Dedifferentiated amniotic fluid mesenchymal stem cell (primary cell): ENCODE results near the gene SLC22A1.

Experiments used
- DNase-seq: peaks from one replicate; pipeline ENCODE4 v3.0.0-alpha.2; 2016; ENCODE audit errors: extremely low spot score

Gene SLC22A1

GRCh38 chr6:160170018-160170680 is 48.5 kb downstream of the SLC22A1 start:
- no peak for DNase-seq

DNA sequence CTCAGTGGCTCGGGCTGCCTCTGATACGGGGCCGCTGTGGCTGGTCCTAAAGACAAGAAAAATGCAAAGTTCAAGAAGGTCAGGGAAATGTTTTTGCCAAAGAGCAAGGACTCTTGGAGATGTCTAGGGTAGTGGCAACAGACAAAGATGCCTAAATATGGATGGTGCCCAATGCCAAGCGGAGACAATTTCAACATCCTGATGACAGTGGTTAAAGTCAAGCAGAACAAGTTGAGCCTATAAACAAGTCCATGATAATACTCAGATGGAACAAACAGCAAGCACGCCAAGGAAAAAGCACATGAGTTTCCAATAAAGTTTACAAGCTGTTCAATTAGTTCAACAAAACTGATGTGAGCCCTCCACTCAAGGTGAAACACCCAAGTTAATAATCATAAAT is 51.1 kb downstream of the SLC22A1 start:
- no peak for DNase-seq

DNA sequence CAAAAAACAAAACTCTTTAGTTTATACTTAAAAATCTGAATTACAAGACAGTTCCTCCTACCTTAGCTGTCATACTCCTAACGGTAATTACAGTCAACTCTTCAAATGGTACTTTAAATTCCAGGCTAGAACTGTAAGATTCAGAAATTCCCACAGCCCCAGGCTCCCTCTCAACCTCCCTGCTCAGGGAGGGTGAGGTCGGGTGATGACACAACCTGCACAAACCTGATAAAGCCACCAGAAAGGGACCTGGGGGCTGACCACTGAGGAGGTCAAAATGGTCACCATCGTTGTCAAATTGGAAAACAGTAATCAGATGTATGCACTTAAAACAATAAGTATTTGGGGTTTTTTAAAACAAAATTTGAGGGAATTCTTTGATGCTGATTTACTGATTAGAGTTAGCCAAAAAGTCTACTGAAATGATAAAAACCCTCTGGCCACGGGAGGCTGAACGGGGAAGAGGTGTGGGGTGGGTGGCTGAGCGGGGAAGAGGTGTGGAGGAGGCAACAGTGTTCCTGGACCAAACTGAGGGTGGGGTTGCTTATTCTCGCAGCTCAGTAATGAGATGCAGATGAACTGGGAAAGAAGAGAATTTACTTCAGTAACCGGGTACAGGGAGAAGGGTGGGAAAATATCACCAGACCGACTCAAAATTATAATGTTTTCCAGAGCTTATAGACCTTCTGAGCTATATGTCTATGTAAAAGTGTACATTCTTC is 52.4 kb downstream of the SLC22A1 start:
- DNase-seq = no peak

DNA sequence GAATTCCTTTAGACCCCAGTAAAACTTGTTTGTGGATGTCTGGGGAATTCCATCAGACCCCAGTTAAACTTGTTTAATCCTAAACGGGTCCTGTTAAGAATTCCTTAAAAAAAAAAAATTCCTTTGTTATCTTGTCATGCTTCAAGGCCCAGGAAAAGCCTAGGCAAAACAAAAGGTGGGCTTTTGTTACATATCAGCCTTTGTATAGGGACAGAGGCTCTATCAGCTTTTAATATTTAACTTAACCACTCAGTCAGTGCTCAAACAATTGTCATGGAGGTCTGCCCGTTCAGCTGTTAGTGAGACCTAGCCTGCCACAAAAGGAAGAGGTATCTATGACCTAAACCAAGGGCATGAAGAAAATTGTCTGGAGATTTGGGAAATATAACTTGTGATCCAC is 53.1 kb downstream of the SLC22A1 start:
- DNase-seq = no peak

- peak; percentile 42 for DNase-seq
Observed at GRCh38 chr6:160177220-160177619, 55.6 kb downstream of the SLC22A1 start.

GRCh38 chr6:160178271-160178670 is 56.7 kb downstream of the SLC22A1 start:
- DNase-seq = no peak

GRCh38 chr6:160180706-160181105 is 59.1 kb downstream of the SLC22A1 start:
- DNase-seq = no peak

- no peak for DNase-seq
Observed at GRCh38 chr6:160188773-160189172, 67.2 kb downstream of the SLC22A1 start.

DNA sequence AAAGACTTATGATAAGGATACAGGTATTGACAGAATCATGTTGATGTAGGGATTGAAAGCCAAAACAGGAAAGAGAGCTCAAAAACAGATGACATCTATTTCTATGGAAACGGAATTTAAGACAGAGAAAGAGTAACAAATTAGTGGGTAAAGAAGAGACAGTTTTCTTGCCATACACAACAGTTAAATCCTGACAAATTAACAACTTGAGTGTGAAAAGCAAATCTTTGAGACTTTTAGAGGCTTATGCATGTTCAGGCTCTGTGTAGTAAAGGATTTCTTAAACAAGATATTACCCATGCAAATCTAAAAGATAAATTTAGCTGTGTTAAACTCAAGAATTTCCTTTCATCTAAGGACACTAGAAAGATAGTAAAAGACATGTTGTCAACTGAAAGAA is 68.5 kb downstream of the SLC22A1 start:
- no peak for DNase-seq

DNA sequence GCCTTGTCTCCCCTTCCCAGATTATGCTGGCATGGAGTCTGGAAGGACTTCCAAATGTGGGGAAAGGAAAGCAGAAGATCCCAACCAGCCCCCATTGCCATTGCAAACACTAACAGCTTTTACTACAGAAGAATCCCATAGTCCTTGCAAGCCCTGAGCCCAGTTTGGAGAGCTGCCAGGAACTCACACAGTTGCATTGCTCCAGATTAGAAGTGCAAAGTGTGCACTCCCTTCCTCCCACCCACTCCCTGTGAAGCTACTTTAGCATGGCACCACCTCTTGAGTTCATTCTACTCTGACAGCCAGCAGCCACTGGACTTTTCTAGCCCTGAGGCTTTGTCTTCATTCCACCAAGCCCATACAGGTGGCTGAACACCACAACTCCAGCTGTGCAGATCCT is 69.4 kb downstream of the SLC22A1 start:
- DNase-seq = no peak

DNA sequence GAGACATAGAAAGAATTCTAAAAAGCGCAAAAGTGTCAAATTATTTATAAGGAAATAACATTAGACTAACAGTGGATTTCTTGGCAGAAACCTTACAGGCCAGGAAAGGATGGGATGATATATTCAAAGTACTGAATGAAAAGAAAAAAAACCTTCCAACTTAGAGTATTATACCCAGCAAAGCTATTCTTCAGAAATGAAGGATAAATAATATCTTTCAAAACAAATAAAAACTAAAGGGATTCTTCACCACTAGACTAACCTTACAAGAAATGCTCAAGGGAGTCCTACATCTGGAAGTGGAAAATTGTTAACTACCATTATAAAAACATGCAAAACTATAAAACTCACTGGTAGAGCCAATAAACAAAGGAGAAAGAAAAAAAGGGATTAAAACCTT is 71.2 kb downstream of the SLC22A1 start:
- no peak for DNase-seq

- DNase-seq = no peak
Observed at GRCh38 chr6:160194808-160195207, 73.2 kb downstream of the SLC22A1 start.

GRCh38 chr6:160197662-160198061 is 76.0 kb downstream of the SLC22A1 start:
- no peak for DNase-seq

DNA sequence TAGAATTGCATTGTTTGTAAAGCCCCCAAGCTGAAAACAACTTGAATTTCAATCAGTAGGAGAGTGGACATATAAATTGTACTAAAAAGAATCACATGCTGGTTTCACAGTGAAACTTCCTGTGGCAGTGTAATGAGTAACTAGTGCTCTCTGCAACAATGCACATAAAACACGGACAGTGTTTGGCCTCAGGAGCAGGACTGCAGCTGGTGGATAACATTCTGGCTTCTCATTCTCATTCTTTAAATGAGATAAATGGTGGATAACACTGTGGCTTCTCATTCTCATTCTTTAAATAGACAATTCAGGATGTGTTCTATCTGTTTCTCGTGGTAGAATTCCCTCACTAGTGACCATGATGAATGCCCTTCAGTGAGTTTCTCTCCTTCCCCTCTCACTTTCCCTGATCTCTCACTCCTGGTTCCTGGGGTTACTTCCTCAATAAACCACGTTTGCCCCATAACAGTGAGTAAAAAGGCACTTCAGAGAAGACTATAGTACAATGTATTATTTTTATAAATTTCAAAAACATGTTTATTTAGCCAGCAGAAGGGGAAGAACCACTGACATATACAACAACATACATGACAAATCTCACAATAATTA is 77.1 kb downstream of the SLC22A1 start:
- no peak for DNase-seq

GRCh38 chr6:160201061-160201460 is 79.4 kb downstream of the SLC22A1 start:
- no peak for DNase-seq

- DNase-seq = peak; percentile 83
Observed at GRCh38 chr6:160202411-160202810, 80.8 kb downstream of the SLC22A1 start.

GRCh38 chr6:160203076-160203475 is 81.5 kb downstream of the SLC22A1 start:
- peak; percentile 33 for DNase-seq

DNA sequence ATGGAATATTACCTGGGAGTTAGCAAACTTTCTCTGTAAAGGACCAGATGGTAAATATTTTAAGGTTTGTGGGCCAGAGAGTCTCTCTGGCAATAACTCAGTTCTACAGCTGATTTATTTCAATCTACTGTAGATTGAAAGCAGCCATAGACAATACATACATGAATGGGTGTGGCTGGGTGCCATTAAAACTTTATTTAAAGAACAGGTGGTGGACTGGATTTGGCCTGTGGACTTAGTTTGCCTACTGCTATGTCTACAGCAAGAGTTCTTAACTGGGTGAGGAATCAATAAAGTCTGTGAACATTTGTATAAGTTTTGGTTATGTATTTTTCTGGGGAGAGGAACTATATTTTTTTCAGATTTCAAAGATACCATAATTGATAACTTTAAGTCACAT is 81.9 kb downstream of the SLC22A1 start:
- DNase-seq = no peak

- DNase-seq = no peak
Observed at GRCh38 chr6:160203953-160204352, 82.3 kb downstream of the SLC22A1 start.

DNA sequence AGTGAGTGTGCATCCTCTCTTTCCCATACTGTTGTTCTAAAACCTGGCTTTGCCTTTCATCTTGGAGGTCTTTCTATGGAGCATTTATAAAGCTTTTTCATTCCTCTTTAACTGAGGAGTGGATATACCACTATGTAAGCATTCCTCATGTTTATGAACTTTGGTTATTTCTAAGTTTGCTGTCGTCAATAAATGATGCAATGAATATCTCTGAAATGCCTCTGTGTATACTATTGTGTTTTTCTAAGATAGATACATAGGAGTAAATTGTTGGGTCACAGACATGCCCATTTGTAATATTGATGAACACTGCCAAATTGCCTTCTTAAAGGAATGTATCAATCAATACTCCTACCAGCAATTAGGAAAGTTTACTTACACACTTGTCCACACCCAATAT is 83.1 kb downstream of the SLC22A1 start:
- DNase-seq = no peak

- no peak for DNase-seq
Observed at GRCh38 chr6:160207618-160208017, 86.0 kb downstream of the SLC22A1 start.
